HG03565 (cell line): ENCODE results near the gene MARCHF11.

Experiments used
- ATAC-seq: cut with Tn5 transposase; IDR thresholded peaks from one replicate; pipeline ENCODE4 v1.9.1; 2021; ENCODE audit warnings: mild to moderate bottlenecking, moderate library complexity; ENCODE audit not compliant: unreplicated experiment

The MARCHF11 gene

GRCh38 chr5:16064135-16064893 is 115.3 kb downstream of the MARCHF11 start:
- ATAC-seq: no peak

- ATAC-seq: no peak
Observed at GRCh38 chr5:16061163-16061562, 118.4 kb downstream of the MARCHF11 start.

DNA sequence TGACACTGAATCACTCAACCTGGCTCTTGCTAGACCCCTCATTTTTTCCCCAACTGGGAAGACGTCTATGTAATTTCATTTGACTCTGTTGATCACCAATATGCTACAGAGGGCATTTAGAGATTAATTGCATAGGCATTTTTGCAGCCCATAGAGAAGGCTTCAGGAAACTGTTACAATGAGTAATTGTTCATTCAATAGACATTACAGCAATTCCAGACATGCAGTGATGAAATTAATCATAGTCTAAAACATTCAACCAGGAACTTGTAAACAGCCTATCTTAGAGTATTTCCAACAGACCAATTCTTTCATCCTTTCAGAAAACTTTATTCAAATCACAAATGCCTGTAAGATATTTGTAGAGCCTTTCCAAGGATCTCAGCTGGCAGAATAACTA is 122.3 kb downstream of the MARCHF11 start:
- ATAC-seq: no peak

- no peak for ATAC-seq
Observed at GRCh38 chr5:16051246-16051755, 128.3 kb downstream of the MARCHF11 start.

DNA sequence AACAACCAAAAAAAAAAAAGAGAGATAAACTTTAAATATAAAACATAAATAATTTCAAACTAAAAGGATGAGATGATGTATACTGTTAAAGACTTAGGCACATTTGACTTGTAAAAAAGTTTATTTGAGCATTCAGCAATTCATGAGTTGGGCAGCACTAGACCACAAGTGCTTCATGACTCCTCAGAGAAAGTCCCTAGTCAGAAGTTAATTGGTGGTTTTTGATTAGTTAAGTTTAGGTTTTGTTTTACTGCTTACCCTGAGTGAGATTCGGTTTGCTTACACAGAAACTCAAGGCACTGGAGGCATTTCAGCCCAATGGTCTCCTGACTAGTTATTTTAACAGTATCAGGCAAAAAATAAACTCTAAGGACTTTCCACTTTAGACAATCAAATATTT is 129.2 kb downstream of the MARCHF11 start:
- no peak for ATAC-seq

- no peak for ATAC-seq
Observed at GRCh38 chr5:16049761-16050160, 129.8 kb downstream of the MARCHF11 start.

DNA sequence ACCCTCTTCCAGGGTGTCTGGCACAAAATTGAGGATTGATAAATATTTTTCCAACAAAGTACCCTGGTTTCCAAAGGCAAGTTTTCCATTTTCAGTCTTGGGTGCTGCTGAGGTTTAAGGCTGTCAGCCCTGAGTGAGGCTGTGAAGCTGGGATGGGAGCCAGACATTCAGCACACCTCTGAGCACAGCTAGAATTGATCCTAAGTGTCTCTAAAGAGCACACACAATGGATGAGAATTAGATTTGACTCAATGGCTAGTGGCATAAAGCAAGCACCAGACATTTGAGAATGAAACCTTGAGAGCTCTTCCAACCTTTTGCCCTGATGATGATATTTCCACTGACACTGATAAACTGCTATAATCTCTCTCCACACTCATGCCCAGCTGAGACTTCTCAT is 131.5 kb downstream of the MARCHF11 start:
- ATAC-seq: no peak

- no peak for ATAC-seq
Observed at GRCh38 chr5:16043349-16043965, 136.1 kb downstream of the MARCHF11 start.

DNA sequence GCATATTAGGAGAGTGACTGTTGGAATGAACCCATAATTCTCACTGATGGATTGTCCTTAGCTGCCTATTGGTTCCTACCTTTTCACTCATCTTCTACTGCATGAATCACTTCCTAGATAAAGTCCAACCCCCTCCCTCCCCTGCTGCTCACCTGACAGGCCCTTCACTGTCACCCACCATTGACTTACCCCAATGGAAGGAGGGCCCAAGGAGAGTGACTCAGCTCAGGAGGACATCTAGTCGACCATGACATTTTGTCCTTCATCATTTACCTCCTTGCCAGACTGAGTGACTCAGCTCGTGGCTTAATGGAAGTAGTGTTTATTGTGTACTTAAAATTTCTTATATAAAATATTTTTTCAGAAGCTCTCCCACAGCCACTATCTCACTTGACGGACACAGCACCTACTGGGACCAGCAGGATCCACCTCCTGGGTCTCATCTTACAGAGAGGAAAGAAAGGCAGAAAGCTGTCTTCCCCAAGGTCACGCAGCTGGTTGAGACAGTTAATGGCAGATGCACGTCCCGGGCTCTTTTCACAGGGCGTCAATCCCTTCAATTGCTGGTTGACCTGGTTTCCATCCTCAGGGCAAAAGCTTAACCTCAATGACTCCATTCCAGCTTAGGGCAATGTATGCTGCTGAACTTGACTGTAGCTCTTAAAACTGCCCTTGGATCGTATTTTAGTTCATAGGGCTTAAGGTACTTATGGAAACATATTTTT is 142.3 kb downstream of the MARCHF11 start:
- ATAC-seq: no peak

DNA sequence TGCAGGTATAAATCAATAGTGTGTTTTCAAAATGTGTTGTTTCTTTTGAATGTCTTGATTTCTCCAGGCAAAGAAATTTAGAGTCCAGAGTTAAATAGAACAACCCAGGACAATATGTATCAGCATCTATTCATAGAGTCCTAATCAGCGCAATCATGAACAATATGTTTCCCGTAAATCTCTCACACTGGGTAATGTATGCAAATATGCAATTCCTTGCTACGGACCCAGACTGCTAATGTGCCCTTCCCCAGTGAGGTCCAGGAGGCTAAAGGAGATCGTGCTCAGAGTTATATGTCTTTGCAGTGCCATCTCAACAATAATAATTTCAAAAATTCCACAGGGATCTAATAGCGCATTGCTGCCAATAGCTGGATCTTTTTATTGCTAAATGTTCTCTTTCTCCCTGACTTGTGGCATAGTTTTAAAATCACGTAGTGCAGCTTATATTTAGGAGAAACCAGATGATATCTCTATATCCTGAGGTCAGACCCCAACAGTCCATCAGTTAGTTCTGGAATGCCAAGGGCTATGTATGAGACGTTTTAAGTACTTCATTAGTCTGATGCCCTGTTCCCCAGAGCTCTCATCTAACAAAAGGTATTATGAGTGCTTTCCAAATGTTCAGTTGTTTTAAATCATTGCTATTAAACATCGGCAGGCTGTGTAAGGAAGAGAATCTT is 145.1 kb downstream of the MARCHF11 start:
- ATAC-seq: no peak

DNA sequence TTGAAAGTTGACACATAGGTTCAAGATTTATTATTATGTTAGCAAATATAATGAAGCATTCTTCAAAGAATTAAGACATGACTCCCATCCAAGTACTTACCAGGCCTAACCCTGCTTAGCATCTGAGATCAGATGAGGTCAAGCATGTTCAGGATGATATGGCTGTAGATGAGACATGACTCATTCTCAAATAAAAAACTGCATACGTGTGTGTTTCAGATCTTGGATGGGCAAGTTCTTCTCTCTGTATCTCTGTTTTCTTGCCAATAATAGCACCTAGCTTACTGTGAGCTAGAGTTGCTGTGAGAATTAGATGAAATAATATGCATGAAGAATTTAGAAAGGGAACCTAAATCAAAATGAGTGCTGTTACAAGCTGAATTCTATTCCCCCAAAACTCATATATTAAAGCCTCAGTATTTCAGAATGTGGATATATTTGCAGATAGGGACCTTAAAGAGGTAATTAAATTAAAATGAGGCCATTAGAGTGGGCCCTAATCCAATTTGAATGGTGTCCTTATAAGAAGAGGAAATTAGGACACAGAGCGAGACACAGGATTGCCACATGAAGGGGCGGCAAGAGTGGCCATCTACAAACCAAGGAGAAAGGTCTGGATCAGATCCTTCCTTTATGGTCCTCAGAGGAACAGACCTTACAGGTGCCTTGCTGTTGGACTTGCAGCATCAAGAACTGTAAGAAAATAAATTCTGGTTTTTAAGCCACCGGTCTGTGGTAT is 146.2 kb downstream of the MARCHF11 start:
- no peak for ATAC-seq

GRCh38 chr5:16028708-16029107 is 150.9 kb downstream of the MARCHF11 start:
- ATAC-seq: no peak

- no peak for ATAC-seq
Observed at GRCh38 chr5:16025681-16026080, 153.9 kb downstream of the MARCHF11 start.

GRCh38 chr5:16018970-16019369 is 160.6 kb downstream of the MARCHF11 start:
- ATAC-seq: no peak

DNA sequence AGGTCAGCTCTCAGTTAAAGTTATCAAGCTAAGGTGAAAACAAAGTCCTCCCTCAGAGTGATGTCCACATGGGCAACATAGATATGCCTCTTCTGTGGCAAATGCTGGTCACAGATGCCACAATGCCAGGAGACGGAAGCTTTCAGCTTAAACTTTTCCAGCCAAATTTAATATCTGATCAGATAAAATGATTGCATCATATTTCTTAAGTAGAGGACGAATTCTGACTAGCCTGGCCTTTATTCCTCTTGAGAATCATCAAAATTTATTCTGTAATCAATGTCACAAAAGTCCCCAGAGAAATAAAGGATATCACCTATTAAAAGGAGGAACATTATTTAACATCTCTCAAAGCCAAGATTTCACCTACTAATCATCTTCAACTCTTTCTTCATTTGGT is 161.9 kb downstream of the MARCHF11 start:
- no peak for ATAC-seq
